ENCODE data around the gene GNPTAB.
"Not testable (repeated sequence)": the region's sequence is repeated elsewhere in the genome, so short reads cannot be mapped to it uniquely, and the experiment has no call there.

DNA sequence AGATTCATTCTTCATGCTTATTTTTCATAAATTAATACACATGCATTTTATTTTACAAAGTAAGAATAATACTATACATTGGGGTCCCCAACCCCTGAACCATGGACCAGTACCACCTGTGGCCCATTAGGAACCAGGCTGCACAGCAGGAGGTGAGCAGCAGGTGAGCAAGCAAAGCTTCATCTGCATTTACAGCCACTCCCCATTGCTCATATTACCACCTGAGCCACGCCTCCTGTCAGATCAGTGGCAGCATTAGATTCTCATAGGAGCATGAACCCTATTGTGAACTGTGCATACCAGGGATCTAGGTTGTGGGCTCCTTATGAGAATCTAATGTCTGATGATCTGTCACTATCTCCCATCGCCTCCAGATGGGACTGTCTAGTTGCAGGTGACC, 30.9 kb upstream of the GNPTAB start:
- not testable (repeated sequence) for TF ChIP-seq CTCF, POLR2A (IDR thresholded peaks at IDR 0.05)
